GM12874 (cell line): Measurements from ENCODE around the gene MYBBP1A.

Source experiments
- CTCF ChIP-seq: IDR thresholded peaks from 2 replicates; pipeline ENCODE4 v1.5.1; 2011; ENCODE audit warnings: low read depth, mild to moderate bottlenecking, control low read depth, low read length, moderate library complexity; ENCODE audit not compliant: insufficient read depth

Gene MYBBP1A

GRCh38 chr17:4554997-4555799 lies at the start of gene MYBBP1A:
Gene MYBBP1A, minus strand, starts transcription at chr17:4555384. Its CDS starts 60 bp downstream, at chr17:4555324.
- 0 out of 2 replicates have a peak, but pooled peaks have one; percentile 15 for TF ChIP-seq CTCF

- TF ChIP-seq CTCF, result no peak
These were observed 49.0 kb upstream of the MYBBP1A start for GRCh38 chr17:4604111-4604644.

GRCh38 chr17:4602041-4602440 lies 46.9 kb upstream of the MYBBP1A start:
- TF ChIP-seq CTCF, result no peak

- no peak for TF ChIP-seq CTCF
These were observed 46.1 kb upstream of the MYBBP1A start for GRCh38 chr17:4601326-4601725.

- TF ChIP-seq CTCF, result no peak
These were observed 45.4 kb upstream of the MYBBP1A start for GRCh38 chr17:4600563-4600962.

GRCh38 chr17:4599505-4600281 lies 44.5 kb upstream of the MYBBP1A start:
- TF ChIP-seq CTCF, result no peak

- no peak for TF ChIP-seq CTCF
These were observed 43.8 kb upstream of the MYBBP1A start for GRCh38 chr17:4598776-4599504.
